ENCODE results near the gene GRM7. TPM values are rescaled to one million over a fixed set of nuclear protein-coding genes. Genes with fewer than 3 reads are reported as not detected.

GRM7 gene
- total RNA-seq, 1 donor from 2014 or later, result not detected

GRCh38 chr3:7401418-7401817 lies 540.5 kb downstream of the GRM7 start:
- Mint-ChIP-seq H3K9me3 (no peaks in the 10 kb centered on the region), H3K36me3 (ENCODE audit: low read depth) (no peaks in the 10 kb centered on the region), H3K27me3 (no peaks in the 10 kb centered on the region), H3K27ac (no peak overlapping the region), H3K4me1 (no peaks in the 10 kb centered on the region), H3K4me3 (no peak overlapping the region)
- intact Hi-C loops (cut with micrococcal nuclease), result no loop called here
- DNase-seq, result no peak

DNA sequence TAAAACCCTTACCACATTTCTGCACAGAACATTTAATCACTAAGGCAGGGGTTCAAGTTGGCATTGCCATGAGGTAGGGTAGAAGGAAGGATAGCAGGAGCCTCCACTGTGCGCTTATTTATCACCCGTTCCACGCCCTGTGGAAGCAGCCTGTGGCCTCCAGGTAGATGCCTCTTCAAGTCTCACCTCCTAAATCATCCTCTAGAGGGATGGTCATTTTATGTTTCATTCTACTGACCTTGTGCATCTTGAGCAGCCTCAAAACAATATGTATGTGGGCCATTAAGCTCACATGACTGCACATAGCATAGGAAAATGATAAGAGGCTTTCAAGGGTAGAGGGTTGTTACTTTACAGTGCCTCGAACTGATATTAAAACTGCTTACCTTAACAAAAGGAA lies 546.2 kb downstream of the GRM7 start:
- Mint-ChIP-seq H3K4me3 (no peak overlapping the region), H3K36me3 (ENCODE audit: low read depth) (no peaks in the 10 kb centered on the region), H3K9me3 (no peaks in the 10 kb centered on the region), H3K4me1 (no peaks in the 10 kb centered on the region), H3K27me3 (no peaks in the 10 kb centered on the region), H3K27ac (no peak overlapping the region)
- DNase-seq, result no peak
- intact Hi-C loops (cut with micrococcal nuclease), result no loop called here

GRCh38 chr3:7410782-7411181 lies 549.9 kb downstream of the GRM7 start:
- intact Hi-C loops (cut with micrococcal nuclease), result no loop called here
- DNase-seq, result no peak
- Mint-ChIP-seq H3K27me3 (no peaks in the 10 kb centered on the region), H3K4me3 (no peak overlapping the region), H3K9me3 (no peaks in the 10 kb centered on the region), H3K4me1 (no peaks in the 10 kb centered on the region), H3K27ac (no peak overlapping the region), H3K36me3 (ENCODE audit: low read depth) (no peaks in the 10 kb centered on the region)

DNA sequence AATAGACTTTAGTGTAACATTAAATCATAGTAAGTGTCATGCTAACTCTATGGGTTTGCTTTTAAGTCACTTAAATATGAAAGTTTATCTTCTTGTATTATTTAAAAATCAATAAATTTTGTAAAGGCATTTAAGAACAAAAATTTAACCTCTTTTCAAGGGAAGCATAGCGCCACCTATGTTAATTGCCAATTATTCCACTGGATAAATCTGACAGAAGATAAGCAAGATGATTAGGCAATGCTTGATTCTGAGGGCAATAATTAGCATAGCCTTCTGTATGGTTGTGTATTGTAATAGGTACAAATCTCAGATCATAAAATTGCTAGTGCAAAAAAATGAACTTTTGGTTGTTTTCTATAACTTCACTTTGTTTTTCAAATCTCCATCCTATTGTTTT lies 560.1 kb downstream of the GRM7 start:
- no peaks in the 10 kb centered on the region for H3K9me3 Mint-ChIP-seq
- DNase-seq, result no peak
- no peaks in the 10 kb centered on the region for H3K36me3 Mint-ChIP-seq (ENCODE audit: low read depth)
- H3K27me3 Mint-ChIP-seq, result no peaks in the 10 kb centered on the region
- no peak overlapping the region for H3K4me3 Mint-ChIP-seq
- no peaks in the 10 kb centered on the region for H3K4me1 Mint-ChIP-seq
- intact Hi-C loops (cut with micrococcal nuclease), result no loop called here
- H3K27ac Mint-ChIP-seq, result no peak overlapping the region

GRCh38 chr3:7423036-7423435 lies 562.1 kb downstream of the GRM7 start:
- Mint-ChIP-seq H3K4me1 (no peaks in the 10 kb centered on the region), H3K36me3 (ENCODE audit: low read depth) (no peaks in the 10 kb centered on the region), H3K4me3 (no peak overlapping the region), H3K9me3 (no peaks in the 10 kb centered on the region), H3K27ac (no peak overlapping the region), H3K27me3 (no peaks in the 10 kb centered on the region)
- intact Hi-C loops (cut with micrococcal nuclease), result no loop called here
- DNase-seq, result no peak

- H3K4me3 Mint-ChIP-seq, result no peak overlapping the region
Measured at GRCh38 chr3:7423995-7424394, 563.1 kb downstream of the GRM7 start.

GRCh38 chr3:7428206-7428718 lies 567.3 kb downstream of the GRM7 start:
- Mint-ChIP-seq H3K27ac (no peak overlapping the region), H3K27me3 (no peaks in the 10 kb centered on the region), H3K4me3 (no peak overlapping the region), H3K4me1 (no peaks in the 10 kb centered on the region), H3K36me3 (ENCODE audit: low read depth) (no peaks in the 10 kb centered on the region), H3K9me3 (no peaks in the 10 kb centered on the region)
- intact Hi-C loops (cut with micrococcal nuclease), result no loop called here
- no peak for DNase-seq

More at GRCh38 chr3:7423995-7424394, 563.1 kb downstream of the GRM7 start:
- Mint-ChIP-seq H3K27ac (no peak overlapping the region), H3K36me3 (ENCODE audit: low read depth) (no peaks in the 10 kb centered on the region), H3K27me3 (no peaks in the 10 kb centered on the region), H3K4me1 (no peaks in the 10 kb centered on the region), H3K9me3 (no peaks in the 10 kb centered on the region)
- no peak for DNase-seq
- intact Hi-C loops (cut with micrococcal nuclease), result no loop called here

GRCh38 chr3:7432610-7433009 lies 571.7 kb downstream of the GRM7 start:
- no peaks in the 10 kb centered on the region for H3K9me3 Mint-ChIP-seq
- no peaks in the 10 kb centered on the region for H3K27me3 Mint-ChIP-seq
- no peaks in the 10 kb centered on the region for H3K36me3 Mint-ChIP-seq (ENCODE audit: low read depth)
- intact Hi-C loops (cut with micrococcal nuclease), result no loop called here
- DNase-seq, result no peak
- H3K4me1 Mint-ChIP-seq, result no peaks in the 10 kb centered on the region
- no peak overlapping the region for H3K4me3 Mint-ChIP-seq
- H3K27ac Mint-ChIP-seq, result no peak overlapping the region

- H3K9me3 Mint-ChIP-seq, result no peaks in the 10 kb centered on the region
- no peaks in the 10 kb centered on the region for H3K27me3 Mint-ChIP-seq
- H3K4me1 Mint-ChIP-seq, result no peaks in the 10 kb centered on the region
- DNase-seq, result no peak
- no peak overlapping the region for H3K4me3 Mint-ChIP-seq
- no peak overlapping the region for H3K27ac Mint-ChIP-seq
- no peaks in the 10 kb centered on the region for H3K36me3 Mint-ChIP-seq (ENCODE audit: low read depth)
- intact Hi-C loops (cut with micrococcal nuclease), result no loop called here
Measured at GRCh38 chr3:7433073-7433472, 572.2 kb downstream of the GRM7 start.

- Mint-ChIP-seq H3K4me3 (no peak overlapping the region), H3K9me3 (no peaks in the 10 kb centered on the region), H3K36me3 (ENCODE audit: low read depth) (no peaks in the 10 kb centered on the region), H3K4me1 (no peaks in the 10 kb centered on the region), H3K27ac (no peak overlapping the region), H3K27me3 (no peaks in the 10 kb centered on the region)
- DNase-seq, result no peak
- intact Hi-C loops (cut with micrococcal nuclease), result no loop called here
Measured at GRCh38 chr3:7436542-7436941, 575.6 kb downstream of the GRM7 start.

GRCh38 chr3:7437231-7437630 lies 576.3 kb downstream of the GRM7 start:
- no peak overlapping the region for H3K4me3 Mint-ChIP-seq
- H3K36me3 Mint-ChIP-seq (ENCODE audit: low read depth), result no peaks in the 10 kb centered on the region
- intact Hi-C loops (cut with micrococcal nuclease), result no loop called here
- DNase-seq, result no peak
- H3K4me1 Mint-ChIP-seq, result no peaks in the 10 kb centered on the region
- no peaks in the 10 kb centered on the region for H3K9me3 Mint-ChIP-seq
- no peak overlapping the region for H3K27ac Mint-ChIP-seq
- H3K27me3 Mint-ChIP-seq, result no peaks in the 10 kb centered on the region

DNA sequence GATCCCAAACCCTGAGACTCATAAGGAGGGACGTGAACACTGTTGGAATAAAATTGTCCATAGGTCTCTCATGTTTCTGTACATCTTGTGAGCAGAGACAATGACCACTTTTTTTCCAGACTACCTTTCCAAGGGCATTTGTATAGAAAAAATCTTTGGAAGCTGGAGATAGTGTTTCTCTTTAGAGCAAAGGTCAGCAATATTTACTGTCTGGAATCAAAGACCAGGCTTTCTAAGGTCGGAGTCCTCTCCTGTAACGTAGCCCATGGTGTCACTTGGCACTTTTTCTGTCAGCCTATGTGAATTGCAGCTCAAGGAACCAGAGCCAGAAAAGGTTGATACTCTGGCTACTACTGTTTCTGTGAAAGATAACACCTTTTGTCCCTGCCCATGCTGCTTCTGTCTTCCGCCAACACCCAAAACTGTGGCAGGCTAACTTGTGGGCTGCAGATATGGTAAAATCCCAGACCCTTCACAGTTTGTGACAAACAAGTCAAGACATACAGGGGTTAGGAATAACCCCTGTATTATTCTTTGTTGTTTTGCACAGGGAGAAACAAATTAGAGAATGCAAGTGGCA lies 578.3 kb downstream of the GRM7 start:
- no peak overlapping the region for H3K4me3 Mint-ChIP-seq
- H3K9me3 Mint-ChIP-seq, result no peaks in the 10 kb centered on the region
- no peak for DNase-seq
- intact Hi-C loops (cut with micrococcal nuclease), result no loop called here
- H3K27me3 Mint-ChIP-seq, result no peaks in the 10 kb centered on the region
- H3K36me3 Mint-ChIP-seq (ENCODE audit: low read depth), result no peaks in the 10 kb centered on the region
- no peak overlapping the region for H3K27ac Mint-ChIP-seq
- H3K4me1 Mint-ChIP-seq, result no peaks in the 10 kb centered on the region

- H3K4me1 Mint-ChIP-seq, result no peaks in the 10 kb centered on the region
- H3K4me3 Mint-ChIP-seq, result no peak overlapping the region
- no peaks in the 10 kb centered on the region for H3K27me3 Mint-ChIP-seq
- no peak overlapping the region for H3K27ac Mint-ChIP-seq
- intact Hi-C loops (cut with micrococcal nuclease), result no loop called here
- DNase-seq, result no peak
- H3K9me3 Mint-ChIP-seq, result no peaks in the 10 kb centered on the region
- no peaks in the 10 kb centered on the region for H3K36me3 Mint-ChIP-seq (ENCODE audit: low read depth)
Measured at GRCh38 chr3:7444886-7445285, 584.0 kb downstream of the GRM7 start.

DNA sequence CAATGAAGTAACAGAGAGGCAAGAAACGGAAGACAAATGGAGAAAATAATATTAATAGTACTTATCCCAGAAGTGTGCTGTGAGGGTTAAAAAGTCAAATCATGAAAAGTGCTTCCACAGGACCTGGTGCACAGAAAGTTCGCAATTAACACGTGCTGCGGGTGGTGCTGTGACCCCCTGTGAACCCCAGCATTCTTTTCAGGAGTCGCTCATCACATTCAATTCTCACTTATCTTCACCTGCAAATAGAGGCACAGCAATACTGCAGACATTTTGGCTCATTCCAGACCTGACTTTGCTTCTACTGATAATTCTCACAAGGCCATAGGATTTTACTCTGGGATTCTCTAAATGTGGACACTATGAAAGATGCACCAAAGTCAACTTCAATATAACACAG lies 584.4 kb downstream of the GRM7 start:
- no peak overlapping the region for H3K27ac Mint-ChIP-seq
- H3K4me1 Mint-ChIP-seq, result no peaks in the 10 kb centered on the region
- no peak for DNase-seq
- no peak overlapping the region for H3K4me3 Mint-ChIP-seq
- intact Hi-C loops (cut with micrococcal nuclease), result no loop called here
- H3K27me3 Mint-ChIP-seq, result no peaks in the 10 kb centered on the region
- no peaks in the 10 kb centered on the region for H3K36me3 Mint-ChIP-seq (ENCODE audit: low read depth)
- H3K9me3 Mint-ChIP-seq, result no peaks in the 10 kb centered on the region

- no peak for DNase-seq
- intact Hi-C loops (cut with micrococcal nuclease), result no loop called here
- Mint-ChIP-seq H3K4me1 (no peaks in the 10 kb centered on the region), H3K9me3 (no peaks in the 10 kb centered on the region), H3K27me3 (no peaks in the 10 kb centered on the region), H3K4me3 (no peak overlapping the region), H3K27ac (no peak overlapping the region), H3K36me3 (ENCODE audit: low read depth) (no peaks in the 10 kb centered on the region)
Measured at GRCh38 chr3:7447197-7447769, 586.4 kb downstream of the GRM7 start.
